GM19438 (cell line): ENCODE data around the gene ARHGEF3.
"Not testable (repeated sequence)": the region's sequence is repeated elsewhere in the genome, so short reads cannot be mapped to it uniquely, and the experiment has no call there.

ENCODE experiments used
- ATAC-seq: cut with Tn5 transposase; IDR thresholded peaks from one replicate; pipeline ENCODE4 v1.9.1; 2021; ENCODE audit warnings: low read depth; ENCODE audit not compliant: unreplicated experiment

Gene ARHGEF3

GRCh38 chr3:56775838-56776555 lies 25.8 kb downstream of the ARHGEF3 start:
- ATAC-seq: no peak

GRCh38 chr3:56775445-56775837 lies 26.3 kb downstream of the ARHGEF3 start:
- no peak for ATAC-seq

GRCh38 chr3:56773986-56774385 lies 27.8 kb downstream of the ARHGEF3 start:
- no peak for ATAC-seq

- no peak for ATAC-seq
Observed at GRCh38 chr3:56772952-56773938, 28.5 kb downstream of the ARHGEF3 start.

- ATAC-seq: no peak
Observed at GRCh38 chr3:56771376-56771775, 30.4 kb downstream of the ARHGEF3 start.

GRCh38 chr3:56769116-56769707 lies 32.5 kb downstream of the ARHGEF3 start:
- no peak for ATAC-seq

GRCh38 chr3:56764904-56765547 lies 36.7 kb downstream of the ARHGEF3 start:
- ATAC-seq: no peak

GRCh38 chr3:56764184-56764583 lies 37.6 kb downstream of the ARHGEF3 start:
- no peak for ATAC-seq

- no peak for ATAC-seq
Observed at GRCh38 chr3:56763233-56763632, 38.5 kb downstream of the ARHGEF3 start.

GRCh38 chr3:56762718-56763117 lies 39.0 kb downstream of the ARHGEF3 start:
- no peak for ATAC-seq

- ATAC-seq: no peak
Observed at GRCh38 chr3:56761887-56762651, 39.7 kb downstream of the ARHGEF3 start.

GRCh38 chr3:56761023-56761422 lies 40.7 kb downstream of the ARHGEF3 start:
- no peak for ATAC-seq

- ATAC-seq: no peak
Observed at GRCh38 chr3:56759532-56759931, 42.2 kb downstream of the ARHGEF3 start.

GRCh38 chr3:56758539-56758981 lies 43.2 kb downstream of the ARHGEF3 start:
- ATAC-seq: peak; percentile 73

GRCh38 chr3:56758042-56758441 lies 43.7 kb downstream of the ARHGEF3 start:
- ATAC-seq: not testable (repeated sequence)

GRCh38 chr3:56754741-56755417 lies 46.9 kb downstream of the ARHGEF3 start:
- no peak for ATAC-seq

- no peak for ATAC-seq
Observed at GRCh38 chr3:56753206-56753820, 48.4 kb downstream of the ARHGEF3 start.

- ATAC-seq: no peak
Observed at GRCh38 chr3:56751056-56751707, 50.6 kb downstream of the ARHGEF3 start.
